ENCODE data around the gene ZBTB16.

ZBTB16 gene

GRCh38 chr11:114175706-114176105 is 116.2 kb downstream of the ZBTB16 start:
- DNase-seq (ENCODE audit: low spot score): no peak
- Histone ChIP-seq H3K27ac (peak overlapping the region; percentile 97 to 98), H3K4me3 (no peak overlapping the region)
- TF ChIP-seq CTCF (IDR thresholded peaks at IDR 0.05): no peak

DNA sequence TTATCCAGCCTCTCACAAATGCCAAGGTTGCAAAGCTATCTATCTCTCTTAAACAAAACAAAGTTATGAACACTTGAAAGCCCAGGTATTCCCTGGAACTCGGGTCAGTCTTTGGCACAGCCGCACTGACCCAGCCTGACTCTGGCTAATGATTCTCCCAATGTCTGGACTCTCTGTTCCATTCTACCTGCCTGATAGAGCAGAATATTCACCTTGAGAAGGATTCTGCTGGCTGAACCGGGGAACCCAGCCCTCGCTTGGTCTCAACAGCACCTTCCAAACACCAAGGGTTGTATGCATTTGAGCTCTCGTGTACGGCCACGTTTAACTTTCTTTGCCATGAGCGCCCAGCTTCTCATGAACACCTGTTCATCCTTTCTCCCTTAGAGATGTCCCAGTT is 116.8 kb downstream of the ZBTB16 start:
- DNase-seq (ENCODE audit: low spot score): no peak
- H3K27ac ChIP-seq: peak overlapping the region; percentile 97 to 98
- TF ChIP-seq CTCF (IDR thresholded peaks at IDR 0.05): no peak
- H3K4me3 ChIP-seq: no peak overlapping the region

DNA sequence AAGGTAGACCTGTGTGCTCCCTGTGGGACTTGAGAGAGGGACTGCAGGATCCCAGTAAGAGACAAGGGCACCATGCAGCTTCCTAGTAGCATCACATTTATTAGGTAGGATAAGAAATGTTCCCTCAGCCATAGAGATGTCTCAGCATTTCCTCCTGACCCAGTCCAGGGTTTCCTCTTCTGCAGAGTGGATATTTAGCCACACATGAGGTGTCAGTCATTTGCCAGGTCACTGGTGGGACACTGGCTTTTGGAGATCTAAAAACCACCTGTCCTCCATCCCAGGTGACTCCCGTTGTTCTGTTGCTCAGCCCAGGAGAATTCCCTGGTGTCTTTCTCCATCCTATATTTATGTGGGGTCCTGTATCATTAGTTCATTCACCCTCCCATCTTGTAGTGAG is 119.1 kb downstream of the ZBTB16 start:
- no peak for DNase-seq (ENCODE audit: low spot score)
- Histone ChIP-seq H3K27ac (peak overlapping the region; percentile 97 to 98), H3K4me3 (peak overlapping the region; percentile 11)
- no peak for TF ChIP-seq CTCF (IDR thresholded peaks at IDR 0.05)

GRCh38 chr11:114179234-114179941 is 119.9 kb downstream of the ZBTB16 start:
- DNase-seq (ENCODE audit: low spot score): peak; percentile 95
- Histone ChIP-seq H3K27ac (peak overlapping the region; percentile 99), H3K4me3 (peak overlapping the region; percentile 65)
- no peak for TF ChIP-seq CTCF (IDR thresholded peaks at IDR 0.05)

- peak; percentile 51 for TF ChIP-seq CTCF (IDR thresholded peaks at IDR 0.05)
- Histone ChIP-seq H3K27ac (peak overlapping the region; percentile 99), H3K4me3 (peak overlapping the region; percentile 65)
- no peak for DNase-seq (ENCODE audit: low spot score)
These were observed 121.0 kb downstream of the ZBTB16 start for GRCh38 chr11:114180301-114181055.

DNA sequence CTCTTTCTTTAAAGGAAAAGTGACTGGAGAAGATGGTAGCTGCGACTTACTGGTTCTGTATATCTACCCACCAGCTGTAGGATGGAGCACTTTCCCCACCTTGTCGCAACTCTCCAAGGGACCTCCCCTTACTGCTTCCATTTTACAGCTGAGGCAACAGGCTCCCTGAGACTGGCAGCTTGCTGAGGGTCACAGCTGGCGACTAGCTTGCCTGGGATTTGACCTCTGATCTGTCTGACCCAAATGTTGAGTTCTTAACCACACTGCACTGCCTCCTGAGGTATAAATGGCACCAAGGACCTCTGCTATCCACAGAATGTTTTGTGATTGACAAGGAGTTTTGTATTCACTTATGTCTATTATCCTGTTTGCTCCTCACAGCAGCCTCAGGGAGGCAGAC is 121.7 kb downstream of the ZBTB16 start:
- DNase-seq (ENCODE audit: low spot score): no peak
- no peak for TF ChIP-seq CTCF (IDR thresholded peaks at IDR 0.05)
- Histone ChIP-seq H3K4me3 (peak overlapping the region; percentile 65), H3K27ac (peak overlapping the region; percentile 99)

GRCh38 chr11:114181752-114182151 is 122.2 kb downstream of the ZBTB16 start:
- DNase-seq (ENCODE audit: low spot score): no peak
- H3K27ac ChIP-seq: peak overlapping the region; percentile 99
- no peak for TF ChIP-seq CTCF (IDR thresholded peaks at IDR 0.05)
- H3K4me3 ChIP-seq: peak overlapping the region; percentile 65
